Putamen (tissue), 1 donor: ENCODE results near the gene IL10RA.

ENCODE experiments used
- DNase-seq: peaks from one replicate; pipeline ENCODE4 v3.0.0-alpha.2; 2016; ENCODE audit warnings: low spot score

IL10RA gene

GRCh38 chr11:117992620-117993019 is 6.4 kb downstream of the IL10RA start:
- DNase-seq: no peak

DNA sequence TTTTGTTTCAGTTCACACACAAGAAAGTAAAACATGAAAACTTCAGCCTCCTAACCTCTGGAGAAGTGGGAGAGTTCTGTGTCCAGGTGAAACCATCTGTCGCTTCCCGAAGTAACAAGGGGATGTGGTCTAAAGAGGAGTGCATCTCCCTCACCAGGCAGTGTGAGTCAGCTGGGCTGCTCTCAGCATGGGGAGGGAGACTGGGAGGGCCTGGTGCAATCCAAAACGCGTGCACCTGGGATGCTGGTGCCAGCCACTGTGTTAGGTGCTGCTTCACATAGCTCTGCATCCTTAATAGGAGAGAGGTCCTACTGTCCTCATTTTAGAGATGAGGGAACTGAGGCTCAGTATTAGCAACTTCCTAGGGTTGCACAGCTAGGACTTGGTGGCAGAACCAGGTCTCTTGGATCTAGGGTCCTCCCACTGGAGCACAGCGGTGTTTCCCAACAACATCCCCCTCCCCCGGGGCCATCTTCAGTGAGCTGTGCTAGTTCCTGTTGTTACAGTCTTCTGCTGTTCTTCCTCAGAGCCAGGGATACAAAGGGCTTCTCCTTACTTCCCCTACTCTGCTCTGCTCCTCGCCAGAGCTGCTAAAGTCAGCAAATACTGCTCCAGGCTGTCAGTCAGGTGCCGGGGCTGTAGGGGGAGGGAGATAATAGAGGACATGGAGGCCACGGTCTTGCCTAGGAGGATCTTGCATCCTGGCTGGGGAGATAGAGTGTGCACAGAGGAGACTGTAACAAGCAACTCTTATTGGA is 8.0 kb downstream of the IL10RA start:
- no peak for DNase-seq

DNA sequence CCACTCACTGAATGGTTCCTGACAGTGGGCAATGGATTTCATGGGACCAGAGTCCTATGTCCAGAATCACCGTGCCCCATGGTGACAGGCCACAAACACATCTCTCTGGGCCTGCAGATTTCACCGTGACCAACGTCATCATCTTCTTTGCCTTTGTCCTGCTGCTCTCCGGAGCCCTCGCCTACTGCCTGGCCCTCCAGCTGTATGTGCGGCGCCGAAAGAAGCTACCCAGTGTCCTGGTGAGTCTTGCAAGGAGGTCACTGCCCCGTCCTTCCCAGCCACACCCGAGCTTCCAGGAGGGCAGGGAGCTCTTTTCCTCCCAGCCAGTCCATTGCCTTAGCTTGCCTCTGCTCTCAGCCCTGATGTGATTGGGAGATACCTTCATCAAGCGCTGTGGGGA is 9.3 kb downstream of the IL10RA start:
- DNase-seq: no peak

DNA sequence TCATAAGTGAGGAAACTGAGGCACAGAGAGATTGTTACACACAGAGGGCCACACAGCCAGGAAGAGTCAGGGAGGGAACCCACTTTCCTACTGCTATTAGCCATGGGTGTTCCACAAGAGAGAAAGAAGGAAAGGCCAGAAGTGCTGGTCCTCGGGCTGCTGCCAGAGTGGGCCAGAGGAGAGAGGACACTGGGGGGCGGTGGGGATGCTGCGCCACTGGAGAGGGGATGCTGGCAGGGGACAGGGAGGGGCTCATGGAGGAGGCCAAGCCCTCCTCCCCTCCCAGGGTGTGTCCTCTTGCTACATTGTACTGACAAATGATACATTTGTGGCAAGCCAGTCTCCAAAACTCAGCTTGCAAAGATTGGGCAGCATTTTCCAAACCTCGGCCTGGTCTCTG is 9.9 kb downstream of the IL10RA start:
- DNase-seq: no peak

- no peak for DNase-seq
Measured at GRCh38 chr11:117997406-117997805, 11.2 kb downstream of the IL10RA start.

DNA sequence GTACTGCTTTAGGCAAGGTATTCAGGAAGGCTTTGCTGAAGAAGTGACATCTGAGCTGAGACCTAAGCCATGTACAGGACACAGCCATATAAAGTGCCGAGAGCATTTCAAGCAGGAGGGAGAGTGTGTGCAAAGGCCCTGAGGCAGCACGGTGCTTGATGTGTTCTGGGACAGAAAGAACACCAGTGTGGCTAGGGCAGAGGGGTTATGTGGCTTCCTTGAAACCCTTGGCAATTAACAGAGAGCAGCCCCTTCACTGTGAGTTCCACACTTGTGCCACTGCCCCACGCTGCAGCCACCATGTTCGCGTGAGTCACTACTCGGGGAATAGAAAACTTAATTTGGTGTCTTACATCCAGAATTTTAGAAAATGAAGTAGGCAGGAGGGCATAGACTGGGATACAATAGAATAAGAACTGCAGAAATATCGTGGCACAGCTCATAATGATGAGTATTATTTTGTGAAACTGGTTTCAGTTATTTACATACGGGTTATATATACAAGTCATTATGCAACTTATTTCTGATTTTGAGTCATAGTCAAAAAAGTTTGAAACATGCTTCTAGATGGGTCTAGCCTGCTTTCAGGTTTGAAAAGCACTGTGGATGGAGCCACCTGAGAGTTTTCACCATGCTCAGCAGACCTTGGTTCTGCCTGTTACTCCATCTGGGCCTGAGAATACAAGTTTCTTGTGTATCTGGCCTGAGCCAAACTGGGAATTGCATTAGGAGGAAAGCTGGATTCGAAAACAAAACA is 11.8 kb downstream of the IL10RA start:
- no peak for DNase-seq

GRCh38 chr11:117998664-117999353 is 12.6 kb downstream of the IL10RA start:
- no peak for DNase-seq

- DNase-seq: no peak
Measured at GRCh38 chr11:117999354-117999993, 13.3 kb downstream of the IL10RA start.

DNA sequence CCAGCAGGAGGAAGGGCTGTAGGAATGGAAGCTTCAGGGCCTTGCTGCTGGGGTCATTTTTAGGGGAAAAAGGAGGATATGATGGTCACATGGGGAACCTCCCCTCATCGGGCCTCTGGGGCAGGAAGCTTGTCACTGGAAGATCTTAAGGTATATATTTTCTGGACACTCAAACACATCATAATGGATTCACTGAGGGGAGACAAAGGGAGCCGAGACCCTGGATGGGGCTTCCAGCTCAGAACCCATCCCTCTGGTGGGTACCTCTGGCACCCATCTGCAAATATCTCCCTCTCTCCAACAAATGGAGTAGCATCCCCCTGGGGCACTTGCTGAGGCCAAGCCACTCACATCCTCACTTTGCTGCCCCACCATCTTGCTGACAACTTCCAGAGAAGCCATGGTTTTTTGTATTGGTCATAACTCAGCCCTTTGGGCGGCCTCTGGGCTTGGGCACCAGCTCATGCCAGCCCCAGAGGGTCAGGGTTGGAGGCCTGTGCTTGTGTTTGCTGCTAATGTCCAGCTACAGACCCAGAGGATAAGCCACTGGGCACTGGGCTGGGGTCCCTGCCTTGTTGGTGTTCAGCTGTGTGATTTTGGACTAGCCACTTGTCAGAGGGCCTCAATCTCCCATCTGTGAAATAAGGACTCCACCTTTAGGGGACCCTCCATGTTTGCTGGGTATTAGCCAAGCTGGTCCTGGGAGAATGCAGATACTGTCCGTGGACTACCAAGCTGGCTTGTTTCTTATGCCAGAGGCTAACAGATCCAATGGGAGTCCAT is 14.1 kb downstream of the IL10RA start:
- no peak for DNase-seq

DNA sequence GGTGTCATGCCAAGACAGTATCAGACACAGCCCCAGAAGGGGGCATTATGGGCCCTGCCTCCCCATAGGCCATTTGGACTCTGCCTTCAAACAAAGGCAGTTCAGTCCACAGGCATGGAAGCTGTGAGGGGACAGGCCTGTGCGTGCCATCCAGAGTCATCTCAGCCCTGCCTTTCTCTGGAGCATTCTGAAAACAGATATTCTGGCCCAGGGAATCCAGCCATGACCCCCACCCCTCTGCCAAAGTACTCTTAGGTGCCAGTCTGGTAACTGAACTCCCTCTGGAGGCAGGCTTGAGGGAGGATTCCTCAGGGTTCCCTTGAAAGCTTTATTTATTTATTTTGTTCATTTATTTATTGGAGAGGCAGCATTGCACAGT is 14.6 kb downstream of the IL10RA start:
- no peak for DNase-seq

DNA sequence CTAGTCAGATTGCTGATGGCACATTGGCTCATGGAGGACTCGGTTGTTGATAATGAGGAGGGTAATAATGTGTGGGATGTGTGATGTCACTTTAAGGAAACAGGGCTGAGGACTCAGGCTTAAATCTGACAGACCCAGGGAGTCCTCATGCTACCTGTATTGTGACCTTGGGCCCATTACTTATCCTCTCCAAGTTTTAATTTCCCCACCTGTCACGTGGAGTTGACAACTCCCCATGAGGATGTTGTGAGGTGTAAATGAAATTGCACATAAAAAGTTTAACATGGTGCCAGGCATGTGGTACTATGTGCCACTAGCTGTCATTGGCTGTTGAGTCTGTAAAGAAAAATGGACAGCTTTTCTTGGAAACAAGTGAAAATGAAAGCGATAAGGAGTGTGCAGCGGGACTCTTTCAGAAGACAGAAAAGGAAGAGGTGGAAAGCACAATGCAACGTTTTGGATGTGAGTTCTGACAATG is 15.3 kb downstream of the IL10RA start:
- no peak for DNase-seq

- no peak for DNase-seq
Measured at GRCh38 chr11:118002010-118002540, 15.9 kb downstream of the IL10RA start.

DNA sequence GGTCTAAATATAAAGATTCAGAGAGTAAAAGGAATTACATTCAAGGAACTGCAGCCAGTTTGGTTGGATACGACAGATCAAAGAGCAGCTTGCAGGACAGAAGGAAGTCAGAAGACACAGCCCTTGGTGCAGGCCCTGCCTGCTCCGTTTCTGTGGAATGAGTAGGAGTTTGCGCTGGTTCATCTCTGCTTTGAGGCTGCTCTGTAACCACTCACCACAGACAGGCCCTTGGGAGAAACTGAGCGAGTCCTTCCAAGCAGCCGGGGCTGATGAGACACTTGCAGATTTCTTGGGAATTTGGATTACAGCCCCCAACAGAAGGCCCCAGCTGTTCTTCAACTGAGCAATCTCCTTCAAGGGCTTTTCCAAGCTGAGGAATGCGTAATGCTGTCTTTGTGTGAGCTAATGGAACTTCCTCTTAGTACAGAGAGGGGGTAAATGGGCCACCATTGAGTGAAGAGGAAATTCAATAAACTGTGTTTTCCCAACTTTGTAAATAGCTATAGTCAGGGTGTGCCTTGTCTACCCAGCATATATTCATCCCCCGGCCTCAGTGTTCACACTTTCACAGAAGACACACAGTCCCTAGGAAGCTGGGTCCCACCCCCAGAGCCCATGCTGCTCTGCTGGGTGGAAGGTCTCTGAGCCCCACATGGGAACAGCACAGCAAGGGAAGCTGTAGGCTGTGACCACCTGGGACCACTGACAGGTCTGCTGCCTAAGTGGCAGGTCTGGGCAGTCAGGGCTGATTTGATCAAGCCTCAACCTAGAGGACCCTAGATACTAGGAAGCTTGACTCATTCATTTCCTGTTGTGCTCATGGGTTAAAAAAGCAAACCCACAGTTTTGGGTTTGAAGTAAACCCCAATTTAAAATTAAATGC is 16.6 kb downstream of the IL10RA start:
- no peak for DNase-seq

- DNase-seq: no peak
Measured at GRCh38 chr11:118003456-118003855, 17.3 kb downstream of the IL10RA start.

- no peak for DNase-seq
Measured at GRCh38 chr11:118004543-118005223, 18.5 kb downstream of the IL10RA start.

GRCh38 chr11:118005224-118006152 is 19.3 kb downstream of the IL10RA start:
- no peak for DNase-seq

DNA sequence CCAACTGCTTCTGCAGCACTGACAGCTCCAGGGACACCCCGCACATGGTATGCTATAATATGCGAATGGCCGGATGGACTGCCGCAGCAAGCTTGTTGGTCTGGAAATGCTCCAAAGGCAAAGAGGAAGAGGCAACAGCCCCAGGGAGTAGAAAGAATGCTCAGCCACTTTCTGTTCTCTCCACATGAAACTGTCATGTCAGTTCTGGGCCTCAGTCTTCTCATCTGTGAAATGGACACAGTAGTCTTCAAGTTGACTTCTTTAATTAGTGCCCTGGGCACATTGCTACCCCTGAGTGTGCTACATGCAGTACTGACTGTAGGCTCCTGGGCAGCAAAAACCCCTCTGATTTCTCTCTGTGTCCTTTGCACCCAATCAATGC is 19.9 kb downstream of the IL10RA start:
- peak; percentile 17 for DNase-seq

GRCh38 chr11:118007040-118007439 is 20.8 kb downstream of the IL10RA start:
- no peak for DNase-seq
